Skin epidermis (tissue), 12 donors: ENCODE results near the gene EBLN2.

Source experiments
- H3K27ac ChIP-seq, 21 experiments: fragments of 200-600 bp; sonication (generic) in 11 of 21; one replicate each; pipeline ENCODE4 v1.5.0; 2020; ENCODE audit warnings: mild to moderate bottlenecking in 3 of 21, inconsistent platforms in 2 of 21, moderate library complexity in 2 of 21
- H3K4me3 ChIP-seq, 7 experiments: fragments of 200-600 bp; sonication (generic) in 2 of 7; one replicate each; pipeline ENCODE4 v1.5.0; 2020; ENCODE audit warnings: inconsistent platforms in 2 of 7, mild to moderate bottlenecking in 2 of 7, moderate library complexity in 1 of 7

Gene EBLN2

DNA sequence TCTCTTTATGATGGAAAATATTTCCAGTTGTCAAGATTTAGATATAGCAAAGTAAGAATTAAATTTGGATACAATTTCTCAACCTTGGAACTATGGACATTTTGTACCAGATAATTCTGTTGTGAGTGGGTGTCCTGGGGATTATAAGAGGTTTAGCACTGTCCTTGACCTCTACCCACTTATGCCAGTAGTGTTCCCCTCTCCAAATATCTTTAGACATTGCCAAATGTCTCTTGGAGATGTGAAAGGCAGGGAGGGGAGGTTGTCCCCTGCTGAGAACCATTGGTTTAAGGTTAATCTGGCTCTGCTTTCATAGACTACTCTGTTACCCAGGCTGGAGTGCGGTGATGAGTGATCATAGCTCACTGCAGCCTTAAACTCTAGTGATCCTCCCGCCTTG, at the start of gene EBLN2:
EBLN2 (plus strand) TSS at position 244 of the 400 bp plus-strand sequence. CDS start 423 bp downstream, outside the sequence.
- H3K27ac ChIP-seq, result no peak within 1 kb of the TSS
- H3K4me3 ChIP-seq, result no peak within 1 kb of the TSS

DNA sequence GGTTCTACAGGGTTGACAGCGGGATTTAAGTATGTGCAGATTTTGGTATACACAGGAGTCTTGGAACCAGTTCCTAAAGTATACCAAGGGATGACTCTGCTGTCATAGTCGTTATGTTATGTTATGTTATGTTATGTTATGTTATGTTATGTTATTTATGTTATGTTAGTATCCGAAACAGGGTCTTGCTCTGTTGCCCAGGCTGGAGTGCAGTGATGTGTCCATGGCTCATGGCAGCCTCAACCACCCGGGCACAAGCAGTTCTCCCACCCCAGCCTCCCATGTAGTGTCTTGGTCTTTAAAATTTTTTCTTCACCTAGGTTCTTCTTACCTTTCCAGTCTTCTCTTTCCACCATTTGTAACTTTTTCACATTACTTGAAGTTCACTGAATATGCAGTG, 43.2 kb upstream of the EBLN2 start:
- no peak overlapping the region for H3K4me3 ChIP-seq

DNA sequence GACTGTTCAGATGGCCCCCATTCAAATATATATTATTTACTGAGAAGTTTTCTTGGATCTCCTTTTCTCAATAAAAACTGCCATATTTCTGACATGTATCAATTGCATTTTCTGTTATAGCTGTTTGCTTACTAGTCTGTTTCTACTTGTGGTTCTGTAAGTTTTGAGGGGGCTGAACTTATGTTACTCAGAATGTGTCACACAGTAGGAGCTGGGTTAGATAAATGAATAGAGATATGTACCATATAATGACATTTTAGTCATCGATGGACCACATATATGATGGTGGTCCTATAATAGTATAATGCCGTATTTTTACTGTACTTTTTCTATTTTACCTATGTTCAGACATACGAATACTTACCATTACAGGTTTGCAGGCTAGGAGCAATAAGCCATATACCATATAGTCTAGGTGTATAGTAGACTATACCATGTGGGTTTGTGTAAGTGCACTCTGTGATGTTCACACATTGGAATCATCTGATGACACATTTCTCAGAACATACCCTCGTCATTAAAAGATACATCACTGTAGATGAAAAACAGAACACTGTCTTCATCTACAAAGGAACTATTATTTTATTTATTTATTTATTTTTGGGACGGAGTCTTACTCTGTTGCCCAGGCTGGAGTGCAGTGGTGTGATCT, 42.5 kb upstream of the EBLN2 start:
- H3K27ac ChIP-seq, result no peak overlapping the region
- H3K4me3 ChIP-seq, result no peak overlapping the region

More for the DNA sequence above, 43.2 kb upstream of the EBLN2 start:
- H3K27ac ChIP-seq, result no peak overlapping the region

DNA sequence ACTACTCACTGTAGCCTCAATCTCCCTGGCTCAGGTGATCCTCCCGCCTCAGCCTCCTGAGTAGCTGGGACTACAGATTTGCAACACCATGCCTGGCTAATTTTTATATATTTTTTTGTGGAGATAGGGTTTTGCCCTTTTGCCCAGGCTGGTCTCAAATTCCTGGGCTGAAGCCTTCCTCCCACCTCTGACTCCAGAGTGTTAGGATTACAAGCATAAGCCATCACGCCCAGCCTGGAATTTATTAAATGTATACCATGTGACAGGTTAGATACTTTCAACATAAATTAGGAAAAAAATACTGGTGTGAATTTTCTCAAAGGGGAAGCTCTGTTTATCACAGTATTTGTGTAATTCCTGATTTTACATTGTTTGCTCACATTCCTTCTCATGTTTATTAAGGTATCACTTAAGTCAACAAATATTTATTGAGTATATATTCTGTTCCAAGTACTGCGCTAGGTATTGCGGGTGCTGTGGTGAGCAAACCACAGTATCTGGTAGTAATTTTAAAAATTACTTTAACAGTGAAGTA, 40.1 kb upstream of the EBLN2 start:
- Histone ChIP-seq H3K27ac (no peak overlapping the region), H3K4me3 (no peak overlapping the region)

DNA sequence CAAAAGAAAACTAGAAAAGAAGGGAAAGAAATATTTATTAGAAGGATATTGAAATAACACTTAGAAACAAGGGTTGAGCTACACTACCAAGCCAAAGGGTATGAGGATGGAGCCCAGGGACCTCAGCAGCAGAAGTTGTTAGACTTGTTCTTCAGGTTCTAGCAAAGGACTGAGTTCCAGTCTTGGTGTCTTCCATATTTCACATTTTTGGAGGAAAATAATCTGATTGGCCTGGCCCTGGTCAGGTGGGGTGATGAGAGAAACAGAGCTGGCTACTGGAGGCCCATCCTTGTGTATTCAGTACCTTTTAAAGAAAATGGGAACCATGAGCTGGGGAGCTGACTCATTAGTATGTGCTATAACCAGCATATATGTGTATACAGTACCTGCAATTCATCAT, 36.6 kb upstream of the EBLN2 start:
- H3K27ac ChIP-seq, result no peak overlapping the region
- H3K4me3 ChIP-seq, result no peak overlapping the region

DNA sequence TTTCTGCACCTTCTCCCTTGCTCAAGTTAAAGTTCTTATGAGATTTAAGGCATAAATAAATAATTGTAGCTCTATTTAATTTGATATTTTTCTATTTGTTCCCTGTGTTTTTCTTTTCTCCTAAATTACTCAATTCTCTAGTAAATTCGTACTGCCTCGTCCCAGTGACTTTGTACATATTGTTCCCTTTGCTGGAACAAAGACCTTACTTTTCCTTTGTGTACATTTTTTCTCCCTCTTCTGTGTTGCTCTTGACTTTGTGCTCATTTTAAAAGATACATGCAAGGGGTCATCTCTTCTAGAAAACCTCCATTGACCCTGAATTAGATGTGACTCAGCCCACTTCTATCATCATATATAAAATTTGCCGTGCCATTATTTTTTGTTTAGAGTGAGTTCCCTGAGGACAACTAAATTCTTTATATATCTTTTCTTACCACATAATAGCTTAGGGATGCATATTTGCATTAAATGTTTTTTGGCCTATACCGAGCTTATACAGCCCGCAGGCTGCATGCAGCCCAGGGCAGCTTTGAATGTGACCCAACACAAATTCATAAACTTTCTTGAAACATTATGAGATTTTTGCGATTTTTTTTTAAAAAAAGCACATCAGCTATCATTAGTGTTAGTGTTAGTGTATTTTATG, 35.2 kb upstream of the EBLN2 start:
- Histone ChIP-seq H3K27ac (no peak overlapping the region), H3K4me3 (no peak overlapping the region)

DNA sequence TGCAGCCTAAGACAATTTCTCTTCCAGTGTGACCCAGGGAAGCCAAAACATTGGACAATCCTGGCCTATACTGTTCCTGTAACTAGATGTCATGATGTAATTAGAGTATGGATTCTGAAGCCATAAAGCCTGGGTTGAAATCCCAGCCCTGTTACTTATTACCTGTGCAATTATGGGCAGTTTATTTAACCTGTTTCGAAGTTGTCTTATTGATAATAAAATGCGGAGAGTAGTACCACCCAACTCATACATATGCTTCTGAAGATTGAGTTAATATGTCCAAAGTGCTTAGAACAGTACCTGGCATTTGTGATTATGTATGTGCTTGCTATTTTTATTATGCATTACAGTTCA, 34.7 kb upstream of the EBLN2 start:
- H3K4me3 ChIP-seq, result no peak overlapping the region
- H3K27ac ChIP-seq, result no peak overlapping the region

DNA sequence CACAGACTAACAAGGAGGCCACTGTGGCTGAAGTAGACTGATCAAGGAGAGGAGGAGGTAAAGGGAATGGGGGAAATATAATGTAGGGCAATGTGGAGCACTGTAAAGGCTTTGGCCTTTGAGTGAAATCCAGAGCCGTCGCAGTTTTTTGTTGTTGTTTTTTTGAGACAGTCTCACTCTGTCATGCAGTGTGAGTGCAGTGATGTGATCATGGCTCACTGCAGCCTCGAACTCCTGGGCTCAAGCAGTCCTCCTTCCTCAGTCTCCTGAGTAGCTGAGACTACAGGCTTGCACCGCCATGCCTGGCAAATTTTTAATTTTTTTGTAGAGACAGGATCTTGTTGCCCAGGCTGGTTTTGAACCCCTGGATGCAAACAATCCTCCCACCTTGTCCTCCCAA, 32.7 kb upstream of the EBLN2 start:
- no peak overlapping the region for H3K27ac ChIP-seq

DNA sequence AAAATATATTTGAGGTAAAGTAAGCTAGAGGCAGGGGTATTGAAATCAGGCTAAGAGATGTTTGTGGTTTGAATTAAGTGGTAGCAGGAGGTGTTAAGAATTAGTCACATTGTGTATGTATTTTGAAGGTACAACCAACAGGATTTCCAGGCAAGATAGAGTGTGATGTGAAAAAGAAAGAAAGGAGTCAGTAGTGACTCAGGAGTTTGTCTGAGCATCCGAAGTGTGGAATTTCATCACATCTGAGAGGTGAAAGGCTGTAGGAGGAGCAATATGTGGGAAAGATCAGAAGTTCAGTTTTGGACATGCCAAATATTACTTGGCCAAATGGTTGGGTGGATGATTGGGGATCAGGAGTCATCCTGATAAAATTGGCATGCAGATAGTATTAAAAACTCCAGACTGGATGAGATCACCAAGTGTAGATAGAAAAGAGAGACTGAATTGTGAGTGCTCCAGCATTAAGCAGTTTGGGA, 32.1 kb upstream of the EBLN2 start:
- no peak overlapping the region for H3K27ac ChIP-seq

More for the DNA sequence above, 32.7 kb upstream of the EBLN2 start:
- no peak overlapping the region for H3K4me3 ChIP-seq

DNA sequence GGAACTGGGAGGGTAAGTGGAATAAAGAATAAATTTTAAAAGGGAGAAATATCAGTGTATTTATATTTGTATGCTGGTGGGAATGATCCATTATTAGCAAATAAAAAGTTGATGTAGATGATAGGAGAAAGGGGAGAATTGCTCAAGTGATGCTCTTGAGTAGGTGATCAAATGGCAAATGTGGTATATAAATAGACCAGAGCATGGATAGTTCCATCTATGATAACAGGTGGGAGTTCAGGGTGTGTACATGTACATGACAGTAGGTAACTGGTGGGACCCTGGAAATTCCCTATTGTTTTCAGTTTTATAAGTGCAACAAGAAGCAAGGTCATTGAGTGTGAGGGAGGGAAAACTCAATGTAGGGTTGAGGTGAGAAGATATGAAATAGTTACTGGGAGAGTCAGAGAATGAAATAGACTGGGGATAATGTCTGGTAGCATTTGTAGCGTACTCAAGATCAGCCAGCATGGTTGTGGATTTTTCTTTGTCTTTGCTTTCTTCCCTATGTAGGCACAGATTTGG, 31.3 kb upstream of the EBLN2 start:
- Histone ChIP-seq H3K27ac (no peak overlapping the region), H3K4me3 (no peak overlapping the region)

More for the DNA sequence above, 32.1 kb upstream of the EBLN2 start:
- H3K4me3 ChIP-seq, result no peak overlapping the region

DNA sequence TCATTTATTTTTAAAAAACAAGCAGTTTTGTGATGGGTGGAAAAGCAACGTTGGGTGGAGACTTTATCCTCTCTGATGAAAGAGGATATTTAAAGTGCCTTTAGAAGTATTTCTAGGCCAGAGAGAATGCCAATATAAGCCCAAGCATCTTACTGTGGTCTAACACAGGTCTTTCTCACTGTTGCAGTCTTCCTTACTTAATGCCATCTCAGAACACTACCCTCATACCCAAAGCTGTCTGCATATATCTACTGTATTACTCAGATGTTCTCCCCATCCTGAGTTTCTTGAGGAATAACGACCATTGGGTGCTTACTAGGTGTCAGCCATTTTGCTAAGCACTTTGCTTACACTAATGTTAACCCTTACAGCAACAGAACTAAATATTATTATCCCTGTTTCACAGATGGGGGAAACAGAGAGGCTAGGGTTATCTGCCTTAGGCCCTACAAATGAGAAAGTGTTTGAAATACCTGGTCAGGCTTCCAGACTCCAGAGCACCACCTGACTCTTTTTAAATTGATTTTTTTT, 29.8 kb upstream of the EBLN2 start:
- no peak overlapping the region for H3K4me3 ChIP-seq
- H3K27ac ChIP-seq, result no peak overlapping the region

DNA sequence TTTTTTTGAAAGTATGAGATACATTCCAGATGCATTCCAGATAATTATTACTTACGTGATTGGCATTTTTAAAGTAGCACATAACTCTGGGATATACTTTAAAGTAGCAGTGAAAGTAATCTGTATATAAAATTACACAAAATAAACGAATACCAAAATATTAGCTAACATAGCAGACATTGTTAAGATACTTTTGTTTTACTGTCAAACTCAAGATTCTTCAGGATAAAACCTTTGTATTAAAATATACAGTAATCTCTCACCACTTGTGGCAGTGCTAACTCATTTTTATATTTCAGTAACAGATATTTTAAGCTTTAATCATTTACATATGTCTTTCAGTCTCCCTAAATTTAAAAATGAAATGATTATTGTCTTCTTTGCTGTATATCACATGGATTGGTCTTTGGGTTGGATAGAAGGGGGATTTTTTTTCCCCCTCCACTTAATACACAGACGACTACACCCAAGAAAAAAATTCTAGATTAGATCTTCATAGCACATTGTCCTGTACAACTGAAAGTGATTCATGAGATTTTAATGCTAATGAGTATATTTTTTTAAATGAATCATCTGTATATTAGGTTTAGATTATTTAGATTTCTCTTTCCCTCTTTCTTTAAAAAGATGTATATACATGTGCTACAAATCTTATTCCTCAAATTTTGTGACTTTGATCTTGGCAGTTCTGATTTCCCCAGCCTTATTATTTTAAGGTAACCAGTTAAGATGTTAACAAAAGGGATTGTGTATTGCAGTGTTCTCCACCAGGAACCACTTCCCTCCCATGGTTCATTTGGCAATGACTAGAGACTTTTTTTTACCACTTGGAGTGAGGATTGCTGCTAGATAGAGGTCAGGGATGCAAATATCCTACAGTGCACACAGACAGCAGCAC, 24.5 kb upstream of the EBLN2 start:
- Histone ChIP-seq H3K27ac (no peak overlapping the region), H3K4me3 (no peak overlapping the region)

DNA sequence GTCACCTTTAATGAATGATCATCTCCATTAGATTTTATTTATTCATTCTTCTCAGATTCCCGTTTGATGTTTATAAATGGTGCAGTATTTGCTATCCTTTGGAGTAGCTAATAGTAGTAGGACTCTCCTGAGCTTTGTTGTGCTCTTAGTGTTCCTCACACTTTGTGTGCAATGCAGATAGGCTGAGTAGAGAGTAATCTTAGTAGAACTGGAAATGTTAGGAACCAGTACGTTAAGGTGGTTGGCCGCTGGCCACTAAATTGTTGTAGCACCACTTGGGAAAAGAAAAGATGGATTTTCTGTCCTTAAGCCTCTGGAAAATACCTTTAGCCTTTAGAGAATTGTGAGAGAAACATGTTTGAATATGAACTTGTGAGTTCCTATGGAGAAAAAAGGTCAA, 19.9 kb upstream of the EBLN2 start:
- no peak overlapping the region for H3K27ac ChIP-seq
- no peak overlapping the region for H3K4me3 ChIP-seq

DNA sequence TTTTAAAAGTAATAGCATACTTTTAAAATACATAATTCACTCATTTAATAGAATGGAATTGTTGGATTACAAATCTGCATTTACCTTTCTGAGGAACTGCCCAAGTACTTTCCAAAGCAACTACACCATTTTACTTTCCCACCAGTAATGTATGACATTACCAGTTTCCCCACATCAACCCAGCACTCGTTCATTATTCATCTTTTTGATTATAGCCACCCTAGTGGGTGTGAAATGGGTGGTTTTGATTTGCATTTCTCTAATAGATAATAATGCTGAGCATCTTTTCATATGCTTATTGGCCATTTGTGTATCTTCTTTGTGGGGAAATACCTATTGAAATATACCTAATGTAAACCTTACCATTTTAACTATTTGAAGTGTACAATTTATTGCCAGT, 18.0 kb upstream of the EBLN2 start:
- H3K27ac ChIP-seq, result no peak overlapping the region
- no peak overlapping the region for H3K4me3 ChIP-seq

DNA sequence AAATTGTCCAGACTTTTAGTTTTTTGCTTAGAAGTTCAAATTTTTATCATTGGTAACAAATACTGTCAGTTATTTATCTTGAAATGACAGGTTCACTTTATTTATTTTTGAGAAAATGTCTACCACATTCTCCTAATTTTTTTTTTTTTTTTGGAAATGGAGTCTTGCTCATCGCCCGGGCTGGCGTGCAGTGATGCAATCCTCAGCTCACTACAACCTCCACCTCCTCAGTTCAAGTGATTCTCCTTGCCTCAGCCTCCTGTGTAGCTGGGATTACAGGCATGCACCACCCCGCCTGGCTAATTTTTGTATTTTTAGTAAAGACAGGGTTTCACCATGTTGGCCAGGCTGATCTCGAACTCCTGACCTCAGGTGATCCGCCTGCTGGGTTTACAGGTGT, 16.1 kb upstream of the EBLN2 start:
- Histone ChIP-seq H3K4me3 (no peak overlapping the region), H3K27ac (no peak overlapping the region)

DNA sequence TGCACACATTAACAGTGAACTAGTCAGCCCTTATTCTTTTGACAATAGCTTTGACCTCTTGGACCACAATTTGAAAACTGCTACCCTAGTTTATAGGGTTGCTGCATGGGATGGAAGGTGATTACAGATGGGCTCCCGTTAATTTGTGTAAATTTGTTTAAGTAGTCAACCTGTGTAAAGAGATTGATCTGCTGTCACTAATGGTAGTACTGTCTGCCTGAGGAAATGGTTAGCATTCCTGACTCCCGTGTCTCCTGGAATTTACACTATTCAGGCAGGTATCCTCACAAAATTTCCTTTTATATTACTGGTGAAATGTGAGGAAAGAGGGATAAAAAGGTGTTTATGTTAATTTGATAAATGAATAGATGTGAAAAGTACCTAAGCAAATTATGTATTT, 15.3 kb upstream of the EBLN2 start:
- Histone ChIP-seq H3K27ac (no peak overlapping the region), H3K4me3 (no peak overlapping the region)

DNA sequence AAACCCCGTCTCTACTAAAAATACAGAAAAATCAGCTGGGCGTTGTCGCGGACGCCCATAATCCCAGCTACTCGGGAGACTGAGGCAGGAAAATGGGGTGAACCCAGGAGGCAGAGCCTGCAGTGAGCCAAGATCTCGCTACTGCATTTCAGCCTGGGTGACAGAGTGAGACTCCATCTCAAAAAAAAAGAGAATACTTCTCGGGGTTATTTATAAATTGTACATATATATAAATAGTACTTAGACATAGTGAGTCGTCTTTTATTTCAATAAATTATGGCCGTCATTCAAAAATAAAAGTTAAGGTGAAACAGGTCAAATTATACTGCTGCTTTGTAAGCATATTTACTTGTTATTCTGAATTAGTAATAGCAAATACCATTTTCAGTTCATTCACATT, 12.1 kb upstream of the EBLN2 start:
- Histone ChIP-seq H3K4me3 (no peak overlapping the region), H3K27ac (no peak overlapping the region)

DNA sequence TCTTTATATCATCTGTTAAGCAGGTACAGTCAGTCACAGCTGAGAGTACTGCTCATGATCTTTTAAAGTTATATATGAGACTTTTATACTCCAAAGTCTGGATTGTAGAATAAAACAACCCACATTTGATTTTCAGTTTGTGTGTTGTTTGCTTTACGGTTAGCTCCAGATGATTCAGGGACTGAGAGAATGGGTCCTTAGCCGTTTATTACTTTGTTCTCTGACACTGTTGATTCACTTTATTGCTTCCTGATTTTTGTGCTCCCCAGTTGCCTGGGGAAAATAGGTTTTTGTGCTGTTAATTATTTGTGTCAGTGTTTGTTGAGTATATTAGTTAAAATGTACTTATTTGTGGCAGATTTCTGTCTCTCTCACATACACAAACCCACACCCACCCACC, 8.6 kb upstream of the EBLN2 start:
- no peak overlapping the region for H3K27ac ChIP-seq
- H3K4me3 ChIP-seq, result no peak overlapping the region

DNA sequence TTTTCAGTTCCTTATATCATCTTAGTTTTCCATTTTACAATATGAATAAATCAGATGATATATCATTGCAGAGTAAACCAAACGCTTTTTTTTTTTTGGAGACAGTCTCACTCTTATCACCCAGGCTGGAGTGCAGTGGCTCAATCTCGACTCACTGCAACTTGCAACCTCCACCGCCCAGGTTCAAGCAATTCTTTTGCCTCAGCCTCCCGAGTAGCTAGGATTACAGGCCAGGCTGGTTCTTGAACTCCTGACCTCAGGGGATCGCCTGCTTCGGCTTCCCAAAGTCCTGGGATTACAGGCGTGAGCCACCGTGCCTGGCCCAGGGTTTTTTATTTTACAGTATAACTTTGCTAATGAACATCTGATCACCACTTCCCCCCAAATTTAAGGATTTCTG, 5.9 kb upstream of the EBLN2 start:
- Histone ChIP-seq H3K27ac (peak overlapping the region in 2 of 21 experiments; percentile 22 to 35), H3K4me3 (no peak overlapping the region)
